ENCODE data around the gene VAV3.
"Not testable (repeated sequence)": the region's sequence is repeated elsewhere in the genome, so short reads cannot be mapped to it uniquely, and the experiment has no call there.

VAV3 gene

DNA sequence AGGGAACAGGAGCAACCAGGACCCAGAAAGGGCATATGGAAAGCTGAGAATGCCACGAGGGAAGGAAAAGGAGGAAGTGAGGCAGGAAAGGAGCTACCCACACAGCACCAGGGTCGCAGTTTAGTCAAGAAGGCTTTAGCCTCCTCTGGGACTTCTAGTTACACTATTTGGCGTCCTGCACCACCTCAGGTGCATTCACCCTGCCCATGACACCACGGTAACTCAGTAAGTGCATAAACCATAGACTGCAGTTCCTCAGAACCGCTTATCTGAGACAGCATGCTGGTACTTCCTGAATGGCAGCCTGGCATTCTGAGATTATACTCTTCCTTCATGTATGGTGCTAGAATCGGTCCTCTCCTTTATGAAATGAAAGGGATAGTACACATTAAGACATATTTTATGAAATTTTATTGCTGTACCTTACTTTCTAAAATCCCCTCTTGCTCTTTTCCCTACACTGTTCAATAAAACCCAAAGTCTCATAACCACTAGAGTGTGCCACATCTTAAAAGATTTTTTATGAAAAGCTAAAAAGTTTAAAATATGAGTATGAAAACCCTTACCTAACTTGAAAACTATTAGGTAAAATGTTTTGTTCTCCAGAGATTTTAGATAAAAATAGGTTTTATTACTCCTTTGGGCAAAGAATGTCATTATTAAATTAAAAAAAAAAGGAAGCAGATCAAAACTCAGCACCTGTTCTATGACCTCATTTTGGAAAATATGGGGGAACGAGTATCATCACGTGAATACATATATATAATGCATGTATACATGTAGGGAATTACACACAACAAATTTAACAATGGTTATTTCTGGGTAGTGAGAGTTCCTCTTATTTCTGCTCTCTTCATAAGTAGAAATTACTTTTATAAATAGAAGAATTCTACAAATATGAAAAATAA is 67.3 kb downstream of the VAV3 start:
- H3K27ac ChIP-seq = no peak overlapping the region
- TF ChIP-seq CTCF (conservative IDR thresholded peaks at IDR 0.05) = no peak

DNA sequence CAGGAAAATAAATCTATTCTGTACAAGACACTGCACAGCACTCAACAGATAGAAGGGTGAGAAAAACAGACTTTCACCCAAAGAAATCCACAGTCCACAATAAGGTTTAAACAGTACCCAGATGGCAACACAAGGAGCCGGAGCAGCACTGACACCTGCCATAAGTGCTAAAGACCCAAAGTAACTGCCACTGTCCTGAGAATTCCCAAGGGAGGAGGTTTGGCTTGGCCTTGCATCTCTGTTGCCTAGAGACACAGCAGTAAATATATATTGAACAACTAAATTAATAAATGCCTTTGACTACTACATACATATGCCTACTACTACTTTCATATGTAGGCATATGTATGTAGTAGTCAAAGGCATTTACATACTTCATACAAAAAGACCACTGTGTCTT is 68.0 kb downstream of the VAV3 start:
- TF ChIP-seq CTCF (conservative IDR thresholded peaks at IDR 0.05) = no peak
- no peak overlapping the region for H3K27ac ChIP-seq

- no peak overlapping the region for H3K27ac ChIP-seq
These were observed 68.6 kb downstream of the VAV3 start for GRCh38 chr1:107896401-107896800.

DNA sequence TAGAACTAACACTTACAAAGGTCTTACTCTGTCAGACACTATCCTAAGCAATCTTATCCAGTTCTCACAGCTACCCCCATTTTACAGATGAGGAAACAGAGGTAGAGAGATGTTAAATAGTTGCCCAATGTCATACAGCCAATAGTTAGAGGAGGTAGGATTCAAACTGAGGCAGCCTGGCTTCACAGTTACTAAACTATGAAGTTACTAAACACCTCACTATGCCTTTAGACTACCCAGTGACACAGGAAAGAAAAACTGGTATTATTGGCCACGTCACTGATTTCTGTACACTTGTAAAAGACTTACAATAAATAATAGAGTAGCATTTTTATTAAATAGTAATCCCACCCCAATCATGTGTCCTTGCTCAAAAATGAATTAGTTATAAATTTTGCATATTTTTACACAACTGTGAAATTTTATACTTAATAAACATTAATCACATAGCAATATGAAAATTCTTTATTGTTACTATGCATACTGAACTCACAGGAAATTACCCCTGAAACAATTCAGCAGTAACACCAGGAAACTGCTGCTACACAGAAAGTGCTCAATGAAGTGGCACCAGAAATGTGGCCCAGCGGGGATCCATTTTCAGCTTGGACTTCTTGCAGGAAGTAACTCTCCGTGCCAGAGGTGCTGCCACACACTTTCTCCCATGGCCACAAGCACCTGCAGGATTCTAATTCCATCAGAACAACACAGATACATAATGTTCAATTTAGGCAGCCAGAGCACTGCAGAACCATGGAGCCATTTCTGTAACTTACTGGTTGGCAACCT is 69.4 kb downstream of the VAV3 start:
- no peak for TF ChIP-seq CTCF (conservative IDR thresholded peaks at IDR 0.05)
- H3K27ac ChIP-seq = no peak overlapping the region

More at GRCh38 chr1:107896401-107896800, 68.6 kb downstream of the VAV3 start:
- no peak for TF ChIP-seq CTCF (conservative IDR thresholded peaks at IDR 0.05)

DNA sequence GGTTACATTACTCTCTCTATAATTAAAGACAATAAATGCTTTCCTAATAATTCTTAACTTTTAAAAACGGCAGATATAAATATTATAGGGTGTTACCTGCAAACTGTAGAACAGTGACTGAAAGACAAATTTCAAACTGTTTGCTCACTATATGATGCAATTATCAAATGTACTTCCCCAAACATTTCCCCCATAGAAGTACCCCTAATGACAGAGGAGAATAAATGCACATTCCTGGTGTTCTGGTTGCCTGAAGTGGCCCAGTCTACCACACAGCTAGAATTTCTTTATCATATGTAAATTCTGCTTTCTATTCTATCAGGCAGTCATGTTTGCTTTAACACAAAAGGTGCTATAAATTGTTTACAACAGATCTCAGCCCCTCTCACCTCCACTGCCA is 70.4 kb downstream of the VAV3 start:
- H3K27ac ChIP-seq = no peak overlapping the region
- no peak for TF ChIP-seq CTCF (conservative IDR thresholded peaks at IDR 0.05)

DNA sequence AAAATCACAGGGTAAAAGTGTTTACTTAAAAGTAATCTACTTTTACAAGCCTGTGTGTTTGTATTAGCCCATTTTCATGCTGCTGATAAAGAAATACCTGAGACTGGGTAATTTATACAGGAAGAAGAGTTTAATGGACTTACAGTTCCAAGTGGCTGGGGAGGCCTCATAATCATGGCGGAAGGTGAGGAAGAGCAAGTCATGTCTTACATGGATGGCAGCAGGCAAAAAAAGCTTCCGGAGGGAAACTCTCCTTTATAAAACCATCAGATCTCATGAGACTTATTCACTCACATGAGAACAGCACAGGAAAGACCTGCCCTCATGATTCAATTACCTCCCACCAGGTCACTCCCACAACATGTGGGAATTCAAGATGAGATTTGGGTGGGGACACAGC is 71.6 kb downstream of the VAV3 start:
- not testable (repeated sequence) for H3K27ac ChIP-seq

DNA sequence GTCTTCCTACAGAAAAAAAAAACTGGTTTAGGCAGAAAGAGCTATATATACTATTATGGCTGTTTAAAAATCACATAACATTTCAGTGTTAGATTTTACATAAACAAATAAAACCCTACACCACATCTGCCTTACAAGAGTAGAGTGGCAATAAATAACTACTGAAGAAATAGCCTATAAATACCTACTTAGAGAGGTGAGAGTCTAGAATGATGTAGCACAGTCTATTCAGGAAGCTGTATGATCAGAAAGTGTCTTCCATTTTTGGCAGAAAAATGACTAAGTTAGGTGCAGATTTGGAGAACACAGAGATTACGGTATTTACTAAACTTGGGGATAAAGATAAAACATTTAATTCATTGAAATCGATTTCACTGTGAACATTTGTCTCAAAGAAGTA is 75.5 kb downstream of the VAV3 start:
- TF ChIP-seq CTCF (conservative IDR thresholded peaks at IDR 0.05) = no peak
- no peak overlapping the region for H3K27ac ChIP-seq
